NT2/D1 (cell line): Measurements from ENCODE around the gene PLCH1.

Experiments
- SUZ12 ChIP-seq: IDR thresholded peaks from 2 replicates; pipeline ENCODE4 v1.6.1; 2011; ENCODE audit not compliant: insufficient read length, insufficient read depth; ENCODE audit errors: extremely low read depth
- YY1 ChIP-seq: IDR thresholded peaks from 2 replicates; pipeline ENCODE4 v1.6.1; 2011; ENCODE audit not compliant: insufficient read length, insufficient read depth

DNA sequence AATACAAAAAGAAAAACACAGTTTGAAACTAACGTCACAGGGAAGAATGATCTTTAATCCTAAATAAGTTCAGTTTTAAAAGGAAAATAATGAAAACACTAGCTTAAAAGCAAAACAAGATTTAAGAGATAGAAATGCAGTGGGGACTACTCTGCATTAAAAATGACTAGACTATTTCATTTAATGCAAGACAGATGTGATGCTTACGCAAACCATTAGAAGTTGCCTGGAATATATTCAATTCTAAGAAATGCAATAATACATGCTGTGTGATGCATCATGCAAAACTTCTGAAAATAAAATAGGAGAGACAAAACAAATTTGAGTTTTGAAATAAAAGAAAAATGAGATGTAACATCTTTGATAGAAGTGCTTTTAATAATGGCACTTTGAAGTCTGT is 353.8 kb downstream of the PLCH1 start:
- no peak for TF ChIP-seq YY1
- no peak for TF ChIP-seq SUZ12
